NCI-H345 (cell line): Measurements from ENCODE around the gene LIME1.

Experiments
- DNase-seq: peaks from one replicate; lab custom pipeline; 2025; lab: John Stamatoyannopoulos, UW

The LIME1 gene

GRCh38 chr20:63749597-63750508, 13.4 kb downstream of the LIME1 start:
- no peak for DNase-seq

GRCh38 chr20:63750807-63751470, 14.5 kb downstream of the LIME1 start:
- no peak for DNase-seq

- no peak for DNase-seq
Measured at GRCh38 chr20:63751471-63752271, 15.2 kb downstream of the LIME1 start.

- DNase-seq: no peak
Measured at GRCh38 chr20:63752411-63753101, 16.1 kb downstream of the LIME1 start.

- DNase-seq: no peak
Measured at GRCh38 chr20:63753381-63753780, 16.9 kb downstream of the LIME1 start.

GRCh38 chr20:63754008-63754407, 17.5 kb downstream of the LIME1 start:
- DNase-seq: no peak

- DNase-seq: no peak
Measured at GRCh38 chr20:63755933-63756647, 19.6 kb downstream of the LIME1 start.

GRCh38 chr20:63756648-63756991, 20.2 kb downstream of the LIME1 start:
- no peak for DNase-seq

- DNase-seq: no peak
Measured at GRCh38 chr20:63758152-63758551, 21.7 kb downstream of the LIME1 start.

- no peak for DNase-seq
Measured at GRCh38 chr20:63759377-63759901, 23.0 kb downstream of the LIME1 start.

GRCh38 chr20:63765082-63765873, 28.8 kb downstream of the LIME1 start:
- no peak for DNase-seq

- no peak for DNase-seq
Measured at GRCh38 chr20:63765902-63766301, 29.4 kb downstream of the LIME1 start.

GRCh38 chr20:63766695-63767426, 30.4 kb downstream of the LIME1 start:
- no peak for DNase-seq

GRCh38 chr20:63767456-63767855, 31.0 kb downstream of the LIME1 start:
- DNase-seq: no peak

GRCh38 chr20:63767886-63768285, 31.4 kb downstream of the LIME1 start:
- DNase-seq: no peak

GRCh38 chr20:63768591-63769515, 32.4 kb downstream of the LIME1 start:
- DNase-seq: no peak

GRCh38 chr20:63769891-63770474, 33.5 kb downstream of the LIME1 start:
- no peak for DNase-seq
